ENCODE measurements around the gene CACNB2.

DNA sequence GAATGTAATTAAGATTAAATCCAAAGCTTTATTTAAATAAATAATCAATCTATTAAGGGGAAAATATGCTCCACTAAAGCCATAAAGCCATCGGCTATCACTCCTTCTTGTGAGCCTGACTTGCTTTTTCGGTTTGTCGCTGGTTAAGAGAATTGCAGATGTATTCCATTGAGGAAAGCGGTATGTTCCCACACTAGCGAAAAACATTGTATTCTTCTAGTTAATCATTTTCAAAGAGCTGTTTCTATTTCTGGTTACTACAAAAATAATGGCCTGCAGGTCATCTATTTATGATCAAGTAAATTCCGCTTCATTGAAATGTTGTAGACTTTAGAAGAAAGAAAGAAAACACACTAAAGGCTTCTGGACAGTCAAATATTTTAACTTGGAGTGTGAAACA is 173.4 kb downstream of the CACNB2 start:
- TF ChIP-seq ZBTB21 (CRISPR knock-in tag; IDR thresholded peaks at IDR 0.05) (no peak), SNAPC2 (CRISPR knock-in tag; IDR thresholded peaks at IDR 0.05) (no peak), POLR2A (IDR thresholded peaks at IDR 0.05; ENCODE audit: insufficient read depth in 1 of 2, low read depth in 2 of 2, low read length in 2 of 2) (no peak), ZNF142 (CRISPR knock-in tag; IDR thresholded peaks at IDR 0.05) (no peak), SRSF4 (IDR thresholded peaks at IDR 0.05; ENCODE audit: low read depth, low read length, poor library complexity, severe bottlenecking) (no peak), ZNF121 (CRISPR knock-in tag; IDR thresholded peaks at IDR 0.05) (no peak)
